OCI-LY3 (cell line): Measurements from ENCODE around the gene NFATC4.

Experiments
- CTCF ChIP-seq: fragments of 200-600, 300-600 bp; sonication (generic); IDR thresholded peaks from 2 replicates; pipeline ENCODE4 v1.5.1; 2014; ENCODE audit warnings: antibody characterized with exemption, low read length, low read depth
- EZH2phosphoT487 ChIP-seq: fragments of 200-600 bp; shearing (Covaris generic); IDR thresholded peaks from 2 replicates; pipeline ENCODE4 v1.6.1; 2018; ENCODE audit warnings: antibody characterized with exemption, mixed run types, low read depth

GRCh38 chr14:24401810-24402702, 34.1 kb downstream of the NFATC4 start:
- TF ChIP-seq CTCF (no peak), EZH2phosphoT487 (no peak)
